ENCODE results near the gene ABCA9.
"Not testable (repeated sequence)": the region's sequence is repeated elsewhere in the genome, so short reads cannot be mapped to it uniquely, and the experiment has no call there.

The ABCA9 gene

GRCh38 chr17:68950725-68951124 lies 110.0 kb downstream of the ABCA9 start:
- DNase-seq (no peak), ATAC-seq (no peak)

- DNase-seq, ATAC-seq: not testable (repeated sequence)
Measured at GRCh38 chr17:68947868-68948267, 112.9 kb downstream of the ABCA9 start.

DNA sequence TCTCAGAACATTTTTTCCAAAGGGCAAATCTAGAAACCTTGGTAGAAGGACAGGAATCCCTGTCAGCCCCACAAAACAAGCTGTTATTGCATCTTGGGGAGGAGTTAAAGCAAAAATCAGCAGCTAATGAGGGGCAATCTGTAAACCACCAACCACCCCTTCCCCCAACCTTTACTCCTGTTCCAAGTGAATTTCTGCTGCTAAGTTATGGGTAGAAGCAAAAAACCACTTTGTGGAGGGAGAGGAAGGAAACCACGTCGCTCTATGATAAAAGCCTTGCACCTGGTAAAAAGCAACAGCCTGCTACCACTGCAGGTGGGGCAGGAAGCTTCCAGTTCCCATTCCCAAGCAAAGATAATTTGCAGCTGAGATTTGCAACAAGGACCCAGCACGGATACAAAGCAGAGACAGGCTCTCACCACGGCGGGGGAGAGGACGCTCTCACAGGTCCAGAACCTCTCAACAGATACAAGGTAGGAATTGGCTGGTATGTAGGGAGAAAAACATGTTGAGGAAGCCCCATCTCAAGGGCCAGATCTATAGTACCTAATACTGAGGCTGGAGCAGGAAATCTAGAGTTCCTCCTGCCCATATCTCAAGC lies 116.2 kb downstream of the ABCA9 start:
- no peak for DNase-seq
- ATAC-seq: no peak

- DNase-seq, ATAC-seq: not testable (repeated sequence)
Measured at GRCh38 chr17:68943812-68944182, 116.9 kb downstream of the ABCA9 start.

DNA sequence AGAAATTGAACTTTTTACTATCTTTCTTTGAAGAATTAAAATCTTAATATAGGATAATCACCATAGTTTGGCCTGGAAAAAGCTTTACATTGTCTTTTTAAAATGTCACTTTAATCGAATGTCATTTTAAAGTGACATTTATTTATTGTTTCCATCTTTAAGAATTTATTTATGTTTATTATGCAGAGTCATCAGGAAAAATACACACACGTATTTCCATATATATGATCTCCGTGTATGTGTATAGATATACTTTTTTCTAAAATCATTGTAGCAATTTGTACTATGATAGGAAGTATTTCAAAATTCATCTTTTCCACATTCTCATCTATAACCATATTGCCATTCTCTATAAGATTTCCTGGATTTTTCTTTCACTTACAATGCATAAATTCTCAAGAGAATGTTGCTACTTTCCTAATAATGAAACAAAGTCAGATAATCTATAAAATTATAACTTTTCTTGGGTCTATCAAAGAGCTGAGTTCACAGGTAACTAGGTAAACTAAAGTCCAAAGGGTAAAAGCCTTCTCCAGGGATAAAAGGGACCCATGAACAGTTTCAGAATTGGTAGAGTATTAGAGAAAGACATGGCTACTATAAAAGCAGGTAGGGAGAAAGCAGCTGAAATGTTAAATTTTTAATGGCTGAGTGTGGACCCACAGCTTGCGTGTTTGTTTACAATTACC lies 117.5 kb downstream of the ABCA9 start:
- DNase-seq (no peak), ATAC-seq (no peak)

GRCh38 chr17:68942389-68942788 lies 118.3 kb downstream of the ABCA9 start:
- no peak for DNase-seq
- ATAC-seq: no peak

DNA sequence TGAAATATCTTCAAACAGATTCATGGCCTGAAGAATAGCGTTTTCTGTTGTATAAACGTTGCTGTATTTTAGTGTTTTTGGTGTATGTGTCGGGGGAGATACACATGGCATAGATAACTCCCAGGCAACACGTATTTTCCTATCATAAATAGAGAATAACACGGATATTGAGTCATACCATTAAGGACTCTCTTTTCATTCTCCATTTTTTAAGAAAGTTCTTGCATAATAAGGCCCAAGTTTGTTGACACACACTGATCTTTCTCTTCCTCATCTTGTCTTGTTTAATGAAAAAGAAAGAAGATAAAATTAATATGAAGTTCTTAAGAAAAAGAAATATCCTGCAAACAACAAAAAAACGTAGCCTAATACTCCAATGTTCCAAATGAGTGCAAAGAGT lies 119.0 kb downstream of the ABCA9 start:
- DNase-seq (no peak), ATAC-seq (no peak)

DNA sequence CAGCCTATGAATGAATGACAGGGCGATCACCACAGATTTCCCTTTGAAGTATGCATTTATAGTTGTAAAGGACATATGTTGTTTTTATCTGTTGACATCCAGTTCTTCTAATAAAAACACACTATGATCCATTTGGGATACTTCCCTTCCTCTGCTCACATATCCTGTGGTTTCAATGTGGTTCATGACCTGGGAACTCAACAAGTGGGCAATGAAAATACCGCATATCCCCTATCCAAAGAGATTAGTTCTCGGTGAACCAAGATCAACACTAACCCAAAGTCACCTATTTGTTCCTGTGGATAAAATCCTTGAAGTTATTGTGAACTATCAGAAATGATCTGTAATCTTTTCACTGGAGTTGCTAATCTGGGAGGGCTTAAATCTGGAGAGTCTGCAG lies 121.5 kb downstream of the ABCA9 start:
- ATAC-seq: no peak

GRCh38 chr17:68937890-68938514 lies 122.7 kb downstream of the ABCA9 start:
- DNase-seq: no peak
- ATAC-seq: no peak

More for the DNA sequence above, 121.5 kb downstream of the ABCA9 start:
- DNase-seq: no peak

DNA sequence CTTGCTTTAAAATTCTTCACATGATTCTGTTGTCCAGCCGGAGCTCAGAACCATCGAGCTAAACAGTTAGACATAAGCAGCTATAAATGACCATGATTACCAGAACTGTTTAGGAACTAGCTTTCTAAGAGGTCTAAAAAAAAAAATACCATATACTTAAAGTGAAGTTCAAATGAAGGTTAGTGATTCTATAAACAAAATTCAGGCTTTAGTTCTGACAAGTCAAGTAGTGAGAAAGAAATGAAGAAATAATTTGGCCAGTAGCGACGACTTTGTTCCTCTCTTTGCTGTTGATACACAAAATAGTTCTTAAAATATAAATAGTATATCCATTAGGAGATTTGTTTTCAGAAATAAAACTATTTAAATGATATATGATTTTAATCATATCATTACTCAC lies 133.2 kb downstream of the ABCA9 start:
- DNase-seq: no peak
- no peak for ATAC-seq

- ATAC-seq (no peak), DNase-seq (no peak)
Measured at GRCh38 chr17:68924793-68925720, 135.7 kb downstream of the ABCA9 start.

Data from stimulated activated naive CD8-positive, alpha-beta T cell treated with anti-CD3 and anti-CD28 coated beads, Interleukin-15, Interleukin-2, amounts not matched to agents 100 U/mL and 50 U/mL, for 24 hours (primary cell).